ENCODE results near the gene ARHGEF18. TPM values are rescaled to one million over a fixed set of nuclear protein-coding genes. Genes with fewer than 3 reads are reported as not detected.

ARHGEF18 gene
- total and polyA plus RNA-seq, 2 donors (not counting 3 experiments of a cell fraction or from before 2014, with no cell fraction given): 12.1 to 30.7 TPM

Other genes with a start within 250 kb of the ARHGEF18 start
- gene INSR, start 54.5 kb upstream of the ARHGEF18 start, total RNA-seq: 19.5 and 20.8 TPM in 2 replicates
- 4.9 and 5.2 TPM in 2 replicates for gene INSR, start 54.5 kb upstream of the ARHGEF18 start, polyA plus RNA-seq
- 1.3 and 1.6 TPM in 2 replicates for gene PEX11G, start 140.1 kb downstream of the ARHGEF18 start, total RNA-seq
- 1.9 and 2.4 TPM in 2 replicates for gene PEX11G, start 140.1 kb downstream of the ARHGEF18 start, polyA plus RNA-seq
- gene ZNF358, start 167.2 kb downstream of the ARHGEF18 start, total RNA-seq: 51.2 and 52.1 TPM in 2 replicates
- 83.2 and 90.6 TPM in 2 replicates for gene ZNF358, start 167.2 kb downstream of the ARHGEF18 start, polyA plus RNA-seq
- gene MCOLN1, start 173.7 kb downstream of the ARHGEF18 start, total RNA-seq: 23.0 and 26.9 TPM in 2 replicates
- gene MCOLN1, start 173.7 kb downstream of the ARHGEF18 start, polyA plus RNA-seq: 60.9 and 84.6 TPM in 2 replicates
- 163 and 164 TPM in 2 replicates for gene PNPLA6, start 186.8 kb downstream of the ARHGEF18 start, total RNA-seq
- gene PNPLA6, start 186.8 kb downstream of the ARHGEF18 start, polyA plus RNA-seq: 106 and 117 TPM in 2 replicates
- gene CAMSAP3, start 246.9 kb downstream of the ARHGEF18 start, total RNA-seq: 0.16 and 0.22 TPM in 2 replicates
- 0.11 TPM in 2 replicates for gene CAMSAP3, start 246.9 kb downstream of the ARHGEF18 start, polyA plus RNA-seq